Measurements from ENCODE around the gene OLIG1. TPM values are rescaled to one million over a fixed set of nuclear protein-coding genes. Genes with fewer than 3 reads are reported as not detected.

OLIG1 gene
- total and polyA plus RNA-seq, 2 of the 4 experiments (the other 2 are of a cell fraction) = not detected

GRCh38 chr21:33036430-33037162 lies 33.3 kb upstream of the OLIG1 start:
- intact Hi-C loops (cut with micrococcal nuclease) = no loop called here
- H3K4me1 ChIP-seq (ENCODE audit: control insufficient read depth, insufficient read depth, low read length) = peaks cover 4% of the 10 kb centered on the region; the same call in 1 of the 2 replicates
- 22% methylated on average over 5 of the region's 11 CpGs; no CpG with 5 or more reads in 1 of the 2 experiments for WGBS, 2 experiments (ENCODE audit: extremely low coverage in 2 of 2, insufficient read length in 1 of 2)
- CTCF ChIA-PET = no interaction called here
- H3K4ac ChIP-seq (ENCODE audit: low read depth, low read length) = peak overlapping the region; percentile 82
- H4K20me1 ChIP-seq (ENCODE audit: insufficient read depth, low read length) = no peaks in the 10 kb centered on the region
- peak overlapping the region; percentile 56; the same call in 1 of the 3 replicates for H2BK15ac ChIP-seq (ENCODE audit: low read depth, low read length)
- TF ChIP-seq SMC3 (IDR thresholded peaks at IDR 0.05; ENCODE audit: low read depth, low read length) (no peak), FOS (IDR thresholded peaks at IDR 0.05; ENCODE audit: low read depth, low read length) (no peak), CHD1 (IDR thresholded peaks at IDR 0.05; ENCODE audit: low read depth, low read length) (no peak), USF2 (IDR thresholded peaks at IDR 0.05; ENCODE audit: low read depth, low read length) (no peak), MAFK (IDR thresholded peaks at IDR 0.05; ENCODE audit: low read depth, low read length) (no peak), CTCF (conservative IDR thresholded peaks at IDR 0.05; ENCODE audit: low read depth, low read length) (no peak), ELK1 (IDR thresholded peaks at IDR 0.05; ENCODE audit: borderline replicate concordance, low read depth, low read length) (no peak), POLR2A (IDR thresholded peaks at IDR 0.05; ENCODE audit: low read depth, low read length) (no peak), RAD21 (IDR thresholded peaks at IDR 0.05; ENCODE audit: low read length) (no peak), MXI1 (IDR thresholded peaks at IDR 0.05; ENCODE audit: borderline replicate concordance, low read depth, low read length) (no peak), CEBPB (IDR thresholded peaks at IDR 0.05; ENCODE audit: low read depth, low read length) (no peak), MAZ (IDR thresholded peaks at IDR 0.05; ENCODE audit: borderline replicate concordance, low read depth, low read length) (no peak), BHLHE40 (IDR thresholded peaks at IDR 0.05; ENCODE audit: low read depth, low read length) (no peak), RFX5 (IDR thresholded peaks at IDR 0.05; ENCODE audit: low read depth, low read length) (no peak)
- H3K4me3 ChIP-seq (ENCODE audit: insufficient read depth, low read depth, low read length) = no peak overlapping the region
- H2AK9ac ChIP-seq (replicated peaks; ENCODE audit: low read depth, low read length, poor library complexity) = peak overlapping the region; percentile 82
- H2AK5ac ChIP-seq (ENCODE audit: low read depth, low read length) = peak overlapping the region; percentile 86; the same call in 1 of the 2 replicates
- H3K79me1 ChIP-seq (ENCODE audit: low read depth in 1 of 2, low read length in 2 of 2) = no peaks in the 10 kb centered on the region
- ATAC-seq (ENCODE audit: low read depth) = peak; percentile 89
- peak overlapping the region in 1 of 2 experiments; percentile 89; a peak in 2 of 4 replicates for H4K8ac ChIP-seq (ENCODE audit: low read depth in 2 of 2, low read length in 2 of 2)
- H3K14ac ChIP-seq (replicated peaks; ENCODE audit: low read depth, low read length) = peak overlapping the region; percentile 12; the same call in 1 of the 2 replicates
- no peak overlapping the region for H3K56ac ChIP-seq (ENCODE audit: extremely low read depth, insufficient read depth, low read length)
- no peak overlapping the region for H3K23ac ChIP-seq (ENCODE audit: low read depth, low read length)
- 0 out of 2 replicates have a peak overlapping the region, but pooled peaks have one; percentile 50 for H3K18ac ChIP-seq (ENCODE audit: low read depth, low read length)
- peak overlapping the region; percentile 41; the same call in 1 of the 2 replicates for H4K91ac ChIP-seq (ENCODE audit: insufficient read depth, low read depth, low read length)
- peak overlapping the region; percentile 61 for H2BK5ac ChIP-seq (ENCODE audit: low read depth, low read length, poor library complexity, severe bottlenecking)
- H3K27ac ChIP-seq (ENCODE audit: insufficient read depth, low read length) = no peak overlapping the region; the same call in 1 of the 2 replicates
- H3K27me3 ChIP-seq (ENCODE audit: control insufficient read depth, insufficient read depth, low read length) = peaks cover 32% of the 10 kb centered on the region
- H4K5ac ChIP-seq (ENCODE audit: low read depth, low read length) = no peak overlapping the region
- H2BK20ac ChIP-seq (ENCODE audit: low read depth, low read length) = peak overlapping the region; percentile 82
- in situ Hi-C loops (cut with MboI; ENCODE audit: low sequenced_read_pairs) = no loop called here
- no peaks in the 10 kb centered on the region for H3K36me3 ChIP-seq (ENCODE audit: control insufficient read depth, insufficient read depth, low read length)
- POLR2A ChIA-PET (ENCODE audit: unreplicated experiment) = no interaction called here
- peak overlapping the region; percentile 92 for H2AFZ ChIP-seq (replicated peaks; ENCODE audit: low read length, poor library complexity)
- BruUV-seq (replicated peaks) = no TSS peak
- peak overlapping the region; percentile 42; the same call in 1 of the 2 replicates for H3K4me2 ChIP-seq (ENCODE audit: low read depth, low read length)
- H3K9me3 ChIP-seq (ENCODE audit: control insufficient read depth, insufficient read depth, low read length) = no peaks in the 10 kb centered on the region
- DNase-seq = peak; percentile 71
- peak overlapping the region; percentile 73 for H2BK120ac ChIP-seq (ENCODE audit: low read depth, low read length)
- 0 out of 2 replicates have a peak, but pooled peaks cover 4% of the 10 kb centered on the region for H3K9me1 ChIP-seq (ENCODE audit: insufficient read depth, low read length)
- dilution Hi-C loops (cut with HindIII; ENCODE audit: low sequenced_read_pairs, unreplicated experiment) = no loop called here
- H3K9ac ChIP-seq (ENCODE audit: low read depth, low read length) = no peak overlapping the region
